SK-N-SH (cell line): ENCODE results near the gene TRIM3. TPM values are rescaled to one million over a fixed set of nuclear protein-coding genes. Genes with fewer than 3 reads are reported as not detected.
A peak's percentile ranks its signal among the peaks of the same experiment; 100 is the strongest.

ENCODE experiments used
- CTCF ChIA-PET: fragments of 300-600, 350-600 bp; formaldehyde crosslinking; extraction: SDS; loops from one replicate; lab custom pipeline; 2021; lab: Yijun Ruan, JAX
- POLR2A ChIA-PET: fragments of 350-600 bp; sonication (Branson Sonifier 250); formaldehyde crosslinking; extraction: SDS; loops from one replicate; lab custom pipeline; 2020; ENCODE audit warnings: antibody characterized with exemption, inconsistent platforms; lab: Yijun Ruan, JAX
- DNase-seq: peaks from one replicate; pipeline ENCODE4 v3.0.0; 2012
- H2AFZ ChIP-seq: fragments of 200-600 bp; sonication (generic); 2 replicates; pipeline ENCODE4 v1.8.1; 2016; ENCODE audit warnings: antibody characterized with exemption, mild to moderate bottlenecking, low read depth
- H3F3A ChIP-seq: fragments of 200-600 bp; sonication (generic); replicated peaks from 2 replicates; pipeline ENCODE3; 2016; ENCODE audit warnings: antibody characterized with exemption, mild to moderate bottlenecking; ENCODE audit not compliant: insufficient read depth
- H3K27ac ChIP-seq, 2 experiments: fragments of 200-500 bp in 1 of 2; fragments of 200-600 bp in 1 of 2; sonication (Bioruptor generic) in 1 of 2; sonication (generic), shearing (Covaris generic) in 1 of 2; 2 replicates each; pipeline versions ENCODE4 v1.5.1 to v1.6.1; 2014 to 2016; ENCODE audit warnings: low read depth in 2 of 2, inconsistent platforms in 1 of 2, low read length in 1 of 2, mild to moderate bottlenecking in 1 of 2, mixed read lengths in 1 of 2
- H3K27me3 ChIP-seq: fragments of 200-600 bp; sonication (generic), shearing (Covaris generic); 2 replicates; pipeline ENCODE4 v1.6.1; 2016; ENCODE audit warnings: mixed run types; ENCODE audit not compliant: insufficient read depth
- H3K36me3 ChIP-seq, 2 experiments: fragments of 200-500 bp in 1 of 2; fragments of 200-600 bp in 1 of 2; sonication (Bioruptor generic) in 1 of 2; sonication (generic) in 1 of 2; replicated peaks in 1 of 2; 2 replicates each; pipeline versions ENCODE3 to v1.5.1; 2014 to 2016; ENCODE audit warnings: low read length in 1 of 2, mild to moderate bottlenecking in 1 of 2; ENCODE audit not compliant: insufficient read depth in 2 of 2, control insufficient read depth in 1 of 2
- H3K4me1 ChIP-seq, 2 experiments: fragments of 200-500 bp in 1 of 2; fragments of 200-600 bp in 1 of 2; sonication (Bioruptor generic) in 1 of 2; sonication (generic), shearing (Covaris generic) in 1 of 2; 2 replicates each; pipeline versions ENCODE4 v1.5.1 to v1.6.1; 2014 to 2016; ENCODE audit warnings: low read depth in 1 of 2, low read length in 1 of 2, mixed run types in 1 of 2; ENCODE audit not compliant: insufficient read depth in 2 of 2, control insufficient read depth in 1 of 2
- H3K4me2 ChIP-seq: fragments of 200-600 bp; sonication (generic), shearing (Covaris generic); 2 replicates; pipeline ENCODE4 v1.6.1; 2017; ENCODE audit warnings: mixed run types
- H3K4me3 ChIP-seq, 2 experiments: fragments of 200-500 bp in 1 of 2; fragments of 200-600 bp in 1 of 2; sonication (Bioruptor generic) in 1 of 2; sonication (generic), shearing (Covaris generic) in 1 of 2; 2 replicates each; pipeline versions ENCODE4 v1.5.1 to v1.8.1; 2014 to 2016; ENCODE audit warnings: low read depth in 2 of 2, inconsistent platforms in 1 of 2, low read length in 1 of 2, mild to moderate bottlenecking in 1 of 2, mixed read lengths in 1 of 2, moderate library complexity in 1 of 2
- H3K79me2 ChIP-seq: fragments of 200-600 bp; sonication (generic); 2 replicates; pipeline ENCODE4 v1.8.1; 2017; ENCODE audit warnings: mild to moderate bottlenecking; ENCODE audit not compliant: insufficient read depth
- H3K9ac ChIP-seq: fragments of 200-600 bp; sonication (generic); 2 replicates; pipeline ENCODE4 v1.6.1; 2017; ENCODE audit warnings: mixed run types
- H3K9me2 ChIP-seq: fragments of 200-600 bp; sonication (generic); 2 replicates; pipeline ENCODE4 v1.6.1; 2017; ENCODE audit warnings: mixed run types
- H3K9me3 ChIP-seq: fragments of 200-600 bp; sonication (generic); 2 replicates; pipeline ENCODE4 v1.6.1; 2017; ENCODE audit warnings: mixed run types, mild to moderate bottlenecking, moderate library complexity
- H4K20me1 ChIP-seq: fragments of 200-600 bp; sonication (generic); 2 replicates; pipeline ENCODE4 v1.6.1; 2017; ENCODE audit warnings: mild to moderate bottlenecking, mixed run types; ENCODE audit not compliant: insufficient read depth
- EZH2phosphoT487 ChIP-seq: fragments of 200-600 bp; sonication (generic); IDR thresholded peaks from 2 replicates; pipeline ENCODE4 v1.6.1; 2017; ENCODE audit warnings: low read depth, mixed run types, mild to moderate bottlenecking, antibody characterized with exemption, moderate library complexity, borderline replicate concordance
- FOSL2 ChIP-seq: IDR thresholded peaks from 2 replicates; pipeline ENCODE4 v1.4.0; 2012; ENCODE audit warnings: low read depth, mild to moderate bottlenecking, moderate library complexity, borderline replicate concordance
- FOXJ3 ChIP-seq: sonication (generic); formaldehyde crosslinking; IDR thresholded peaks from 2 replicates; pipeline ENCODE4 v1.5.1; 2020; ENCODE audit warnings: mild to moderate bottlenecking, missing genetic modification reagents
- FOXM1 ChIP-seq: IDR thresholded peaks from 2 replicates; pipeline ENCODE4 v1.4.0; 2012; ENCODE audit warnings: low read depth, mild to moderate bottlenecking
- GABPA ChIP-seq: IDR thresholded peaks from 2 replicates; pipeline ENCODE4 v1.4.0; 2012; ENCODE audit warnings: low read depth, mild to moderate bottlenecking
- MAX ChIP-seq: IDR thresholded peaks from 2 replicates; pipeline ENCODE4 v1.4.0; 2012; ENCODE audit warnings: low read depth
- NRF1 ChIP-seq: IDR thresholded peaks from 2 replicates; pipeline ENCODE4 v1.6.1; 2012; ENCODE audit warnings: low read depth, mild to moderate bottlenecking, low read length
- POLR2AphosphoS5 ChIP-seq: IDR thresholded peaks from 2 replicates; pipeline ENCODE4 v1.6.1; 2012; ENCODE audit warnings: low read depth, low read length
- REST ChIP-seq: IDR thresholded peaks from 2 replicates; pipeline ENCODE4 v1.6.1; 2012; ENCODE audit warnings: mild to moderate bottlenecking, low read depth, low read length, moderate library complexity
- RFX5 ChIP-seq: IDR thresholded peaks from 2 replicates; pipeline ENCODE4 v1.6.1; 2012; ENCODE audit warnings: mild to moderate bottlenecking, improper control_type of control experiment, low read length
- RXRA ChIP-seq: IDR thresholded peaks from 2 replicates; pipeline ENCODE4 v1.4.0; 2012; ENCODE audit warnings: low read depth, mild to moderate bottlenecking, borderline replicate concordance
- SMC3 ChIP-seq: IDR thresholded peaks from 2 replicates; pipeline ENCODE4 v1.6.1; 2012; ENCODE audit warnings: low read depth, low read length, improper control_type of control experiment
- TAF1 ChIP-seq: IDR thresholded peaks from 2 replicates; pipeline ENCODE4 v1.6.1; 2012; ENCODE audit warnings: low read depth, mild to moderate bottlenecking, low read length, moderate library complexity, borderline replicate concordance
- TCF12 ChIP-seq: IDR thresholded peaks from 2 replicates; pipeline ENCODE4 v1.4.0; 2012
- TEAD4 ChIP-seq: IDR thresholded peaks from 2 replicates; pipeline ENCODE4 v1.4.0; 2012; ENCODE audit warnings: mild to moderate bottlenecking, borderline replicate concordance; ENCODE audit not compliant: insufficient read depth
- USF2 ChIP-seq: fragments of 150-350 bp; IDR thresholded peaks from 2 replicates; pipeline ENCODE4 v1.6.1; 2017; ENCODE audit warnings: antibody characterized with exemption, low read length, low read depth, borderline replicate concordance
- YY1 ChIP-seq: IDR thresholded peaks from 2 replicates; pipeline ENCODE4 v1.4.0; 2012; ENCODE audit warnings: low read depth, mild to moderate bottlenecking
- ZBTB33 ChIP-seq: IDR thresholded peaks from 2 replicates; pipeline ENCODE4 v1.4.0; 2012; ENCODE audit warnings: low read depth, borderline replicate concordance
- WGBS: methylation state at CpG from one replicate; pipeline ENCODE4 v1.1.6; 2017; ENCODE audit warnings: low lambda C conversion rate; 5-methylcytosine and 5-hydroxymethylcytosine counted together
- polyA plus RNA-seq, 3 experiments: library from polyadenylated mRNA; depleted of rRNA; stranded (reverse); fragments of >200 nt; gene quantifications; 2 replicates each; pipeline ENCODE4 v1.2.3, GENCODE V29; 2012

Gene TRIM3
- polyA plus RNA-seq, 1 of the 3 experiments (the other 2 are of a cell fraction): 22.8 TPM

- WGBS: 93% methylated on average over 6 of the region's 6 CpGs
- no peaks in the 10 kb centered on the region for H3K27me3 ChIP-seq
- ChIA-PET CTCF (interaction anchor here (0.7 to 2.1 kb wide), 4 partner anchors 15 to 232 kb away, joined by 3 to 7 read pairs (median 4); partner anchors contain the start of genes DNHD1 and MRPL17), POLR2A (interaction anchor here (1.6 kb wide), 1 partner anchor 9 kb away, joined by 4 read pairs; the partner anchor contains the start of gene TRIM3)
- H3K36me3 ChIP-seq: peaks cover 43 to 70% of the 10 kb centered on the region in 2 experiments
- peaks cover 12 to 21% of the 10 kb centered on the region in 2 experiments for H3K4me1 ChIP-seq
- H3K9ac ChIP-seq: no peak overlapping the region
- peak overlapping the region; percentile 99; the same call in 1 of the 2 replicates for H3K4me2 ChIP-seq
- no peak for DNase-seq
- TF ChIP-seq FOXJ3 (no peak), TCF12 (no peak), MAX (no peak), REST (no peak), NRF1 (no peak), SMC3 (no peak), YY1 (no peak), FOXM1 (no peak), GABPA (no peak), RXRA (no peak), ZBTB33 (no peak), TEAD4 (no peak), TAF1 (no peak), USF2 (no peak), POLR2AphosphoS5 (no peak), RFX5 (no peak), EZH2phosphoT487 (no peak), FOSL2 (no peak)
- H3K9me2 ChIP-seq: no peaks in the 10 kb centered on the region
- H3K79me2 ChIP-seq: peaks cover 79% of the 10 kb centered on the region
- H3F3A ChIP-seq: peaks cover 10% of the 10 kb centered on the region
- H3K9me3 ChIP-seq: no peaks in the 10 kb centered on the region
- H4K20me1 ChIP-seq: peaks cover 6% of the 10 kb centered on the region; the same call in 1 of the 2 replicates
- no peak overlapping the region for H2AFZ ChIP-seq
- no peak overlapping the region for H3K27ac ChIP-seq
- no peak overlapping the region for H3K4me3 ChIP-seq
These were observed 9.3 kb upstream of the TRIM3 start for GRCh38 chr11:6483015-6483414.
